ENCODE measurements around the gene GDPD5.
A peak's percentile ranks its signal among the peaks of the same experiment; 100 is the strongest.

GDPD5 gene

GRCh38 chr11:75497788-75498409, 27.8 kb downstream of the GDPD5 start:
- Histone ChIP-seq H3K4me1 (peaks cover 9 to 25% (median 13%) of the 10 kb centered on the region in 10 experiments; a peak in 18 of 20 replicates), H3K27ac (no peak overlapping the region), H3K36me3 (no peaks in the 10 kb centered on the region), H3K9ac (no peak overlapping the region), H3K4me2 (no peak overlapping the region), H4K20me1 (peaks cover 0 to 14% (median 0%) of the 10 kb centered on the region in 11 experiments; a peak in 2 of 22 replicates), H3K9me3 (replicated peaks in 1 of 11) (no peaks in the 10 kb centered on the region), H3K4me3 (no peak overlapping the region), H3K27me3 (no peaks in the 10 kb centered on the region)
- TF ChIP-seq Cebpa-rat (IDR thresholded peaks at IDR 0.05), result no peak

DNA sequence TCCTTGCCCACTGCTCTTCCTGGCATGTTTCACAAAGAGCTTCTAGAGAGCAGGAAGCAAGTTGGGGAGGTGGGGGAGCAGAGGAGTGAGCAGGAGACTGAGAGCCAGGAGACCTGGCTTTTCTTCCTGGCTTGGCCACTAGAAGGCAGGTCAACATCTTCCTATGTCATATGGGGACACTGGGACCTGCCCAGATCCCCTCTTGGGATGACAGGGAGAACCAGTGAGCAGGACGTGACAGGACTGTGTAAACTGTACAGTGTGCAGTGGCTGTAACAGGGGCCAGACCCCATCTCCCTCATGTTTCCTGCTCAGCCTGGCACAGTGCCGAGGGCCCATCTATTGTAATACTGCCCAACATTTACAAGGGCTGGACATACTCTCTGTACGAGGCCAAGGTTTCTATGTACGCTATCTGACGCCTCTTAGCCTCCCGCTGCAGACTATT, 29.4 kb downstream of the GDPD5 start:
- Histone ChIP-seq H3K27ac (no peak overlapping the region; a peak in 1 of 22 replicates), H3K4me1 (peaks cover 19 to 36% (median 25%) of the 10 kb centered on the region in 10 experiments), H3K9ac (0 out of 22 replicates have a peak overlapping the region, but pooled peaks of 1 of the 11 experiments have one; percentile 6)

GRCh38 chr11:75495749-75496304, 29.9 kb downstream of the GDPD5 start:
- Histone ChIP-seq H3K36me3 (no peaks in the 10 kb centered on the region), H3K4me2 (no peak overlapping the region), H3K27ac (no peak overlapping the region; a peak in 1 of 22 replicates)

More for the DNA sequence above, 29.4 kb downstream of the GDPD5 start:
- no peak for TF ChIP-seq Cebpa-rat (IDR thresholded peaks at IDR 0.05)
- H3K27me3 ChIP-seq, result no peaks in the 10 kb centered on the region
- H3K4me2 ChIP-seq, result no peak overlapping the region
- no peaks in the 10 kb centered on the region for H3K36me3 ChIP-seq
- H3K9me3 ChIP-seq (replicated peaks in 1 of 11), result no peaks in the 10 kb centered on the region
- no peak overlapping the region for H3K4me3 ChIP-seq
- H4K20me1 ChIP-seq, result peaks cover 0 to 14% (median 0%) of the 10 kb centered on the region in 11 experiments; a peak in 2 of 22 replicates

DNA sequence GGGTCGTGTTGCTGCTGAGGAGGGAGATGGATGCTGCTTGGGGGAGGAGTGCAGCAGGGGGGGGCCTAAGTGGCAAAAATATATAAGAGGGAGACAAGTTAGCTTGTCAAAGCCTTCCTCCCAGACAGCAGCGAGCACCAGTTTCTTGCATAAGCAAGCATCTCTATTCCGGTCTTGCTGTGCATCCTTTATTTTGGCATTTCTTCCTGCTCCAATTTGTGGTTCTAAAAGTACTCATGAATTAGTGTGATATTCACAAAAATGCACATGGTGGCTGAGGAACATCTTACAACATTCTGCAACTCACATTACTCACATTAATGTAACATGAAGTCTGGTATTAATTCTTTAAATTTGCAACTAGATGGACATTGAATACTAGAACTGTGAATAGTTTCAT, 32.1 kb downstream of the GDPD5 start:
- no peak for TF ChIP-seq Cebpa-rat (IDR thresholded peaks at IDR 0.05)
- Histone ChIP-seq H3K27me3 (no peaks in the 10 kb centered on the region), H3K9ac (no peak overlapping the region), H3K36me3 (no peaks in the 10 kb centered on the region), H3K27ac (no peak overlapping the region), H4K20me1 (peaks cover 0 to 8% (median 0%) of the 10 kb centered on the region in 11 experiments; a peak in 2 of 22 replicates), H3K4me2 (no peak overlapping the region), H3K4me1 (peaks cover 22 to 33% (median 27%) of the 10 kb centered on the region in 10 experiments), H3K9me3 (replicated peaks in 1 of 11) (no peaks in the 10 kb centered on the region), H3K4me3 (no peak overlapping the region)

More at GRCh38 chr11:75495749-75496304, 29.9 kb downstream of the GDPD5 start:
- H3K9ac ChIP-seq, result peak overlapping the region in 2 of 11 experiments; percentile 6 to 9; a peak in 1 of 22 replicates
- H3K9me3 ChIP-seq (replicated peaks in 1 of 11), result no peaks in the 10 kb centered on the region
- no peak overlapping the region for H3K4me3 ChIP-seq
- no peaks in the 10 kb centered on the region for H3K27me3 ChIP-seq
- no peak for TF ChIP-seq Cebpa-rat (IDR thresholded peaks at IDR 0.05)
- peaks cover 0 to 14% (median 0%) of the 10 kb centered on the region in 11 experiments; a peak in 3 of 22 replicates for H4K20me1 ChIP-seq
- peaks cover 16 to 34% (median 25%) of the 10 kb centered on the region in 10 experiments for H3K4me1 ChIP-seq

- peaks cover 0 to 8% (median 0%) of the 10 kb centered on the region in 11 experiments; a peak in 2 of 22 replicates for H4K20me1 ChIP-seq
- H3K9ac ChIP-seq, result 0 out of 22 replicates have a peak overlapping the region, but pooled peaks of 1 of the 11 experiments have one; percentile 6
- no peak for TF ChIP-seq Cebpa-rat (IDR thresholded peaks at IDR 0.05)
- H3K9me3 ChIP-seq (replicated peaks in 1 of 11), result no peaks in the 10 kb centered on the region
- H3K27ac ChIP-seq, result peak overlapping the region in 7 of 11 experiments; percentile 1 to 56 (median 32); a peak in 6 of 22 replicates
- H3K4me3 ChIP-seq, result 0 out of 20 replicates have a peak overlapping the region, but pooled peaks of 1 of the 10 experiments have one; percentile 5
- H3K4me1 ChIP-seq, result peaks cover 22 to 43% (median 32%) of the 10 kb centered on the region in 10 experiments
- H3K36me3 ChIP-seq, result no peaks in the 10 kb centered on the region
- H3K4me2 ChIP-seq, result peak overlapping the region; percentile 24 to 78 (median 67)
- no peaks in the 10 kb centered on the region for H3K27me3 ChIP-seq
These were observed 33.4 kb downstream of the GDPD5 start for GRCh38 chr11:75492181-75492820.

DNA sequence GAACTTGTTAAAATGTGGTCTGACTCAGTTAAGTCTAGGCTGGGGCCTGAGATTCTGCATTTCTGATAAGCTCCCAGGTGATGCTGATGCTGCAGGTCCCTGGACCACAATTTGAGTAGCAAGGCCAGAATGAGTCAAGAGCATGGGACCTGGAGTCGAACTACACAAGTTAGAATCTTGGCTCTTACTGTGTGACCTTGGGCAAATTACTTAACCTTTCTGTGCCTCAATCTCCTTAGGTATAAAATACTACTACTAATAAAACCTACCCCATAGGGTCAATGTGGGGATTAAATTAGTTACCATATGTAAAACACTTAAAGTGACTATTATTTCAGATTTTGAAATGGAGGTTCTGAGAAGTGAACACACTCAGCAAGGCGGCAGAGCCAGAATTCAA, 34.3 kb downstream of the GDPD5 start:
- peaks cover 0 to 8% (median 0%) of the 10 kb centered on the region in 11 experiments; a peak in 2 of 22 replicates for H4K20me1 ChIP-seq
- peaks cover 22 to 48% (median 35%) of the 10 kb centered on the region in 10 experiments for H3K4me1 ChIP-seq
- H3K4me2 ChIP-seq, result peak overlapping the region in 4 of 11 experiments; percentile 24 to 76 (median 60); a peak in 6 of 22 replicates
- 0 out of 22 replicates have a peak overlapping the region, but pooled peaks of 1 of the 11 experiments have one; percentile 8 for H3K27ac ChIP-seq
- no peaks in the 10 kb centered on the region for H3K36me3 ChIP-seq
- H3K4me3 ChIP-seq, result no peak overlapping the region
- TF ChIP-seq Cebpa-rat (IDR thresholded peaks at IDR 0.05), result no peak
- H3K9me3 ChIP-seq (replicated peaks in 1 of 11), result no peaks in the 10 kb centered on the region
- H3K27me3 ChIP-seq, result no peaks in the 10 kb centered on the region
- H3K9ac ChIP-seq, result no peak overlapping the region

- Histone ChIP-seq H4K20me1 (peaks cover 0 to 8% (median 0%) of the 10 kb centered on the region in 11 experiments; a peak in 1 of 22 replicates), H3K4me1 (peaks cover 22 to 44% (median 35%) of the 10 kb centered on the region in 10 experiments), H3K4me2 (peak overlapping the region in 10 of 11 experiments; percentile 14 to 59 (median 40); a peak in 15 of 22 replicates), H3K27ac (peak overlapping the region in 3 of 11 experiments; percentile 4 to 33 (median 18); a peak in 1 of 22 replicates), H3K9me3 (replicated peaks in 1 of 11) (no peaks in the 10 kb centered on the region), H3K9ac (peak overlapping the region in 7 of 11 experiments; percentile 21 to 44 (median 25); a peak in 8 of 22 replicates), H3K27me3 (no peaks in the 10 kb centered on the region), H3K36me3 (no peaks in the 10 kb centered on the region), H3K4me3 (no peak overlapping the region)
- TF ChIP-seq Cebpa-rat (IDR thresholded peaks at IDR 0.05), result no peak
These were observed 35.2 kb downstream of the GDPD5 start for GRCh38 chr11:75490221-75491181.

DNA sequence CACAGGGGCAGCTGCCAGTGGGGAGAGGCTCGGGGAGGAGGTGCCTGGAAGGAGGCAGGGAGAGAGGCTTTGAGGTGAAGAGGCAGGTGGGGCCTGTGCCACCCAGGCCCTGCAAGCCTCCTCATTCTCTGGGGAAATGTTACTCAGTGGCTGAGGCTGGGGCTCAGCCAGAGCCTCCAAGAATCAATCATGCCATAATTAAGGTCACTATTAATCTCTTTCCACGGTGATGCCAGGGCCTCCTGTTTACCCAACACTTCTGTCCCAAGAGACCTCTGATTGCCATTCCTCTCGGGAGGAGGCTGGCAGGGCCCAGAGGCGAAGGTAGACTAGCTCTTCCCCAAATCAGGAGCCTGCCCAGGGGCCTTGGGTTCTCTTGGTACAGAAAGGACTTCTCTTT, 38.4 kb downstream of the GDPD5 start:
- Histone ChIP-seq H3K9ac (no peak overlapping the region; a peak in 1 of 22 replicates), H3K4me2 (peak overlapping the region in 8 of 11 experiments; percentile 16 to 58 (median 32); a peak in 11 of 22 replicates), H3K4me1 (peaks cover 19 to 42% (median 32%) of the 10 kb centered on the region in 10 experiments), H3K4me3 (no peak overlapping the region), H3K9me3 (replicated peaks in 1 of 11) (no peaks in the 10 kb centered on the region), H3K36me3 (no peaks in the 10 kb centered on the region), H3K27me3 (no peaks in the 10 kb centered on the region), H3K27ac (no peak overlapping the region), H4K20me1 (peaks cover 0 to 12% (median 0%) of the 10 kb centered on the region in 11 experiments; a peak in 2 of 22 replicates)
- no peak for TF ChIP-seq Cebpa-rat (IDR thresholded peaks at IDR 0.05)
